Renal cortical epithelial cell (primary cell): ENCODE data around the gene SIAH2. TPM values are rescaled to one million over a fixed set of nuclear protein-coding genes. Genes with fewer than 3 reads are reported as not detected.

Experiments
- DNase-seq: peaks from one replicate; pipeline ENCODE4 v3.0.0-alpha.2; 2011; ENCODE audit warnings: low read depth
- total RNA-seq: library from RNA; depleted of rRNA; stranded (reverse); fragments of >200 nt; gene quantifications from 2 replicates; pipeline ENCODE4 v1.2.3, GENCODE V29; 2014

SIAH2 gene
- total RNA-seq, 1 donor from 2014 or later: 33.7 TPM

GRCh38 chr3:150747886-150748683 lies 14.9 kb downstream of the SIAH2 start:
- no peak for DNase-seq

- DNase-seq: no peak
Measured at GRCh38 chr3:150746791-150747590, 16.0 kb downstream of the SIAH2 start.

- no peak for DNase-seq
Measured at GRCh38 chr3:150745832-150746231, 17.1 kb downstream of the SIAH2 start.

- no peak for DNase-seq
Measured at GRCh38 chr3:150744919-150745211, 18.1 kb downstream of the SIAH2 start.

GRCh38 chr3:150744041-150744918 lies 18.7 kb downstream of the SIAH2 start:
- no peak for DNase-seq

GRCh38 chr3:150743508-150743907 lies 19.5 kb downstream of the SIAH2 start:
- peak; percentile 72 for DNase-seq

GRCh38 chr3:150742679-150743078 lies 20.3 kb downstream of the SIAH2 start:
- DNase-seq: no peak

GRCh38 chr3:150742141-150742523 lies 20.8 kb downstream of the SIAH2 start:
- DNase-seq: no peak

GRCh38 chr3:150741497-150742140 lies 21.4 kb downstream of the SIAH2 start:
- DNase-seq: no peak

- DNase-seq: no peak
Measured at GRCh38 chr3:150740733-150741496, 22.1 kb downstream of the SIAH2 start.

GRCh38 chr3:150739877-150740645 lies 22.9 kb downstream of the SIAH2 start:
- no peak for DNase-seq

- no peak for DNase-seq
Measured at GRCh38 chr3:150739200-150739863, 23.6 kb downstream of the SIAH2 start.

- DNase-seq: peak; percentile 72
Measured at GRCh38 chr3:150738688-150739087, 24.3 kb downstream of the SIAH2 start.

GRCh38 chr3:150737874-150738679 lies 24.9 kb downstream of the SIAH2 start:
- peak; percentile 87 for DNase-seq

- no peak for DNase-seq
Measured at GRCh38 chr3:150736903-150737832, 25.8 kb downstream of the SIAH2 start.

- DNase-seq: peak; percentile 66
Measured at GRCh38 chr3:150736316-150736719, 26.7 kb downstream of the SIAH2 start.

- DNase-seq: no peak
Measured at GRCh38 chr3:150734795-150735119, 28.2 kb downstream of the SIAH2 start.
